ENCODE measurements around the gene TMEM59L. TPM values are rescaled to one million over a fixed set of nuclear protein-coding genes. Genes with fewer than 3 reads are reported as not detected.

The TMEM59L gene
- total and polyA plus RNA-seq, 2 of the 13 experiments (the other 11 are each of a cell fraction or from before 2014, with no cell fraction given): 0.97 to 5.5 TPM

GRCh38 chr19:18588611-18589379 is 23.9 kb upstream of the TMEM59L start, which contains the start of gene REX1BD (continued):
- peak; percentile 99 for TF ChIP-seq HMGXB4 (CRISPR knock-in tag; IDR thresholded peaks at IDR 0.05; ENCODE audit: borderline replicate concordance in 1 of 2, low read depth in 1 of 2)
- no peak for TF ChIP-seq TEAD2 (CRISPR knock-in tag; IDR thresholded peaks at IDR 0.05)
- no peak for TF ChIP-seq ZNF225 (CRISPR knock-in tag; IDR thresholded peaks at IDR 0.05)
- 0 out of 2 replicates have a peak, but pooled peaks have one; percentile 66 for TF ChIP-seq ZNF512 (CRISPR knock-in tag; IDR thresholded peaks at IDR 0.05)
- no peak for TF ChIP-seq ZC3H4 (CRISPR knock-in tag; IDR thresholded peaks at IDR 0.05; ENCODE audit: borderline replicate concordance)
- TF ChIP-seq ZNF3 (CRISPR knock-in tag; IDR thresholded peaks at IDR 0.05): peak; percentile 92
- peak; percentile 82 for TF ChIP-seq ZNF121 (CRISPR knock-in tag; IDR thresholded peaks at IDR 0.05)
- TF ChIP-seq CHD4 (IDR thresholded peaks at IDR 0.05; ENCODE audit: borderline replicate concordance, low read length): no peak
- TF ChIP-seq HIC2 (CRISPR knock-in tag; IDR thresholded peaks at IDR 0.05; ENCODE audit: low read depth): no peak; the same call in 1 of the 2 replicates
- no peak for TF ChIP-seq ZNF720 (CRISPR knock-in tag; IDR thresholded peaks at IDR 0.05)
- TF ChIP-seq GABPA (IDR thresholded peaks at IDR 0.05; ENCODE audit: low read depth, low read length): peak; percentile 13
- peak; percentile 71 for TF ChIP-seq GABPA (CRISPR knock-in tag; IDR thresholded peaks at IDR 0.05; ENCODE audit: low read depth)
- TF ChIP-seq ESRRA (CRISPR knock-in tag; IDR thresholded peaks at IDR 0.05; ENCODE audit: low read depth): peak; percentile 63; the same call in 1 of the 2 replicates
- TF ChIP-seq KDM5B (CRISPR knock-in tag; IDR thresholded peaks at IDR 0.05; ENCODE audit: borderline replicate concordance): no peak
- no peak for TF ChIP-seq SP1 (IDR thresholded peaks at IDR 0.05)
- no peak; the same call in none of the 2 replicates for TF ChIP-seq SP1 (CRISPR knock-in tag; IDR thresholded peaks at IDR 0.05)
- TF ChIP-seq TBL1XR1 (IDR thresholded peaks at IDR 0.05; ENCODE audit: borderline replicate concordance, low read length, partially characterized antibody): no peak
- 0 out of 2 replicates have a peak, but pooled peaks have one; percentile 43 for TF ChIP-seq ZNF205 (CRISPR knock-in tag; IDR thresholded peaks at IDR 0.05)
